OCI-M1 (cell line): ENCODE results near the gene CAV3.
"Not testable (repeated sequence)": the region's sequence is repeated elsewhere in the genome, so short reads cannot be mapped to it uniquely, and the experiment has no call there.

ENCODE experiments used
- DNase-seq: peaks from one replicate; lab custom pipeline; 2025; lab: John Stamatoyannopoulos, UW

CAV3 gene

DNA sequence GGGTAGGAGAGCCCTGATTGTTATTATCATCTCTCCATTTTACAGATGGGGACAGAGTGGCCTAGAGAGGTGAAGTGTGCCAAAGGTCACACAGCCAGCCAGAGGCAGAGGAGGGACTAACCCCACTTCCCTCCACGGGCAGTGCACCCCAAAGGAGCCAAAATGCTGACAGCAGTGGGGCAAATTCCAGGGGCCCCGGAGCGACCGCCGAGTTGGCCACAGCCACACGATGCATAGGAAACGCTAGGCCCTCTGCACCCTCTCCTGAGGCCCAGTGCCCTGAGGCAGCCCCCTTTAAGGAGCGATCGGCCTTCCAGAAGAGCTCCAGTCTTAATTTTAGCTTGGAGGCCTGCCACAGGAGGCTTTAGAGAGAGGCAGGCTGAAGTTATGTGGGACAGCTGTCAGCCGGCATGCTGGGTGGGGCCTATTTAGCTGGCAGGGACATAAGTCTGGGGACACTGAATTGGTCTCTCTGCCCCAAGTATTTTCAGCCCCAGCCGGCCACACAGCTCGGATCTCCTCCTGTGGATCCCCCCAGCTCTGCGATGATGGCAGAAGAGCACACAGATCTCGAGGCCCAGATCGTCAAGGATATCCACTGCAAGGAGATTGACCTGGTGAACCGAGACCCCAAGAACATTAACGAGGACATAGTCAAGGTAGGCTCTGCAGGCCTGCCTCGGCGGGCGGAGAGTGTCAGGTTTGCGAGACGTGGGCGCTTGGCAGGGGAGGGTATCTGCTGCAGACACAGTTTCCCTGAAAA, at the start of gene CAV3:
Gene CAV3, plus strand, starts transcription at position 471 of the 763 bp plus-strand sequence. Its CDS starts 75 bp downstream, at position 546.
- DNase-seq = no peak

DNA sequence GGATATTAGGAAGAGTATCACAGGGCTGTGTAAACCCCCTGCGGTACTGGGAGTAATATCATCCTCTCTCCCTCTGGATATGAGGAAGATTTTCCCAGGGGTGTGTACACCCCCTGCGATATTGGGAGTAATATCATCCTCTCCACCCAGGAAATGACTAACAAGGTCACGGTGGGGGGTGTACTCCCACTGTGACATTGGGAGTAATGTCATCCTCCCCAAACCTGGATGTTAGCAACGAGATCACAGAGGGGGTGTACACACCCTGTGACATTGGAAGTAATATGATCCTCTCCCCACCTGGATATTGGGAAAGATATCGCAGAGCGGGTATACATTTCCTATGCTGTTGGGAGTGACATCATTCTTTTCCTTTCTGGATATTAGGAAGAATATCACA, 48.6 kb upstream of the CAV3 start:
- not testable (repeated sequence) for DNase-seq

DNA sequence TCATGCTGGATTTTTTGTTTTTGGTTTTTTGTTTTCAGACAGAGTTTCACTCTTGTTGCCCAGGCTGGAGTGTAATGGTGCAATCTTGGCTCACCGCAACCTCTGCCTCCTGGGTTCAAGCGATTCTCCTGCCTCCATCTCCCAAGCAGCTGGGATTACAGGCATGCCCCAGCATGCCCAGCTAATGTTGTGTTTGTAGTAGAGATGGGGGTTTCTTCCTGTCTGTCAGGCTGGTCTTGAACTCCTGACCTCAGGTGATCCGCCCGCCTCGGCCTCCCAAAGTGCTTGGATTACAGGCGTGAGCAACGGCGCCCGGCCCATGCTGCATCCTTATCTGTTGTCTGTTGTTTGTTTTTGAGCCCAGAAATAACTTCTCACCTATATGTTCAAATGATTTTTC, 42.3 kb upstream of the CAV3 start:
- DNase-seq = not testable (repeated sequence)

DNA sequence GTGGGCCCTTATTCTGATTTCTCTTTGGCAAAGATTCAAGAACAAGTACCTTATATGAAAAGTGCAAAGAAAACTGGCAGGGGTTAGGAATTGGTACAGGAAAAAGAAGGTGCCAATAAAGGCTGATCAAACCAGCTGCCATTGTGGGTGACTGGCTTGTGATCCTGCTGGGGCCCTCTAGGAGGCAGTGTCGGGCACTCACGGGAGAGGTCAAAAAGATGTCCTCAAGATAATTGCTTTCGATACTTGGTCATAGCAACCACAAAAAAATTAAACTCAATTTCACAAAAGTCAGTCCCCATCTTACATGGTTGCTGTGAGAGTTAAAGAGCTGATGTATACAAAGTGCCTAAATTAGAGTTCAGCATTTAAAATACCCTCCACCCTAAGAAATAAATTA, 31.0 kb upstream of the CAV3 start:
- peak; percentile 41 for DNase-seq

DNA sequence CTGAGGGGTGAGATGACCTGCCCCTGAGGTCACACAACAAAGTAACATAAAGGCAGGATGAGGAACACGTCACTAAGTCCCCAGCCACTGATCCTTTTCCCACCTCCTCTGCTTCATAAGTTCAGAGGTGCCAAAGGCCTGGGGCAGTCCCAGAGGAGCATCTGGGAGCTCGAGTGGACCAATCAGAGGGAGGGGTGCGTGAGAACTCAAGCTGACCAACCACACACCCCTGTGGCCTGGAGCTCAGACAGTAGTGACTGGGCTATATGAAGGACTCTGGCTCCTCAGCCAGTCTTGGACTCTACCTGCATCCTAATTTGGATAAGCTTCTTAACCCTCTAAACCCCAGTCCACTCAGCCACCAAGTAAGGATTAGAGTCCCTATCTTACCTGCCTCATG, 28.0 kb upstream of the CAV3 start:
- no peak for DNase-seq

DNA sequence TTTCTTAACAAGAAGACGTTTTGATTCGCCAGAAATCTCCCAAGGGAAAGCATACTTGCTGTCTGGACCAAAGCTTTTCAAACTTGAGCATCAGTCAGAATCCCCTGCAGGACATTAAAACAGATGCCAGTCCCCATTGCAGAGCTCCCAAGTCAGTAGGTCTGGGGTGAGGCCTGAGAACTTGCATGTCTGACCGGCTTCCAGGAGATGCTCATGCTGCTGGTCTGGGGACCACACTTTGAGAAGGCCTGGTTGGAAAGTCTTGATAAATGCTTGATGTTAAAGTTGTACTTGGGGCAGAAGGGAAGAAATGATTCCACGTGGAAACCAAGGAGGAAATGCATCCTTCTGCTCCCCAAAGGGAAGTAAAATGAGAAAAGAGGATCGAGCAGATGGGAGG, 24.3 kb upstream of the CAV3 start:
- no peak for DNase-seq

DNA sequence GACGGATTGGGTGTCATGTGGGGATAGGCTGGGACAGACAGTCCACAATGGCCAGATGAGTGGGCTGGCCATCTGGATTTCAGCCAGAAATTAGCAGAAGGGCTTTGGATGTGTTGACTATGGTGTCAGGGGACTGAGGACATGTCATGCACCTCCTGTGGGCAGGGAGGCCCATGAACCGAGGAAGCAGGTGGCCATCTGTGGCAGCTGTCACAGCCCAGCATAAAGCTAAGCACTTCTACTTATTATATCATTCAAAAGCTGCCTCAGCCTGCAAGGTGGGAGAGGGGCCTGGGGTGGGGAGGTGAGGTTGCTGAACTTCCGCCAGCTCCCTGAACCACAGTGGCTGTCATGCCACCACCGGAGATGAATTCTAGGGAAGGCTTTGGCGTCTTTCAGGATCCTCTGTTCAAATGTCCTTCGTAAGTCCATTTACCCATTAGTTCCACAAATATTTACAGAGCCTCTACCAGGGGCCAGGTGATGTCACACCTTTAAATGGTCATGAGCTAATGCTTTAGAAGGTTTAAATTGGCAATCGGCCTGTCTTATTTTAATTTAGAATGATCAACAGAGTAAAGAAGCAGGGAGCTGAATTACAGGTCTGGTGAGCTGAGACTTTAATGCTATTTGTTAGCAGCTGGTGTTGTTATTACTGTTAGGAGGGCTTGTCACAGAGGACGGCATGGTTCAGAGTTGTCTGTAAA, 23.6 kb upstream of the CAV3 start:
- DNase-seq = no peak

DNA sequence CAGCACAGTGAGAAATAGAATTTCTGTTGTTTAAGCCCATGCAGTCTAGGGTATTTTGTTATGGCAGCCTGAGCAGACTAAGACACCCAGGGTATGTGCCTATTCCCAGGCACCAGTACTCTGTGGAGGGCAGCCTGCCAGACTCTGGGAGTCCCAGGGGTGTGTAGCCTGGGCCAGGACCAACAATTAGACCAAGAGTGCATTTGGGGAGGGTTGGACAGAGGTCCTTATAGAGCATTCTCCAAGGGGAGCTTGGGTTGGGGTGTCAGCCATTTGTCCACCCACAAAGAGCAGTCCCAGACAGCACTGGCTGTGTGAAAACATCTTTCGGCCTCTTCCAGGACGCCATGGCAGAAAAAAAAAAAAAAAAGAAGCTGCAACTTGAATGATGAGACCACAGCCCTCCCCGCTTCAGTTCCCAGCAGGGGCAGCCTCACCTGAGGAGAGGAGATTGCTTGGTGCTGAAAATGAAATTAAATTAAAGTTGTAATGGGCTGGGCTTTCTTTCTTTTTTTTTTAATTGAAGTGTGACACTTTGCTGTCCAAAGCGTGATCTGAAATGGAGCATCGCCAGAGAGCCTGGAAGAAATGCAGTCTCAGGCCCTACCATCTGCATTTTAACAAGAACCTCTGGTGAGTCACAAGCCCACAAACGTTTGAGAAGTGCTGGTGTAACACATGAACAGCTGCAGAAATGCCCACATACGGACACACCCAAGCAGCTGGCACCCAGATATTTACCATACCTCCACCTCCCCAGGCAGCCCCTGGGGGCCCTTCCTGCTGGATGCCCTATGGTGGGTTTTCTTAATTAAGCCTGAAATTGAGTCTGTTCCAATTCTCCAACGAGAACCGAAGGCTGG, 21.3 kb upstream of the CAV3 start:
- DNase-seq = no peak

DNA sequence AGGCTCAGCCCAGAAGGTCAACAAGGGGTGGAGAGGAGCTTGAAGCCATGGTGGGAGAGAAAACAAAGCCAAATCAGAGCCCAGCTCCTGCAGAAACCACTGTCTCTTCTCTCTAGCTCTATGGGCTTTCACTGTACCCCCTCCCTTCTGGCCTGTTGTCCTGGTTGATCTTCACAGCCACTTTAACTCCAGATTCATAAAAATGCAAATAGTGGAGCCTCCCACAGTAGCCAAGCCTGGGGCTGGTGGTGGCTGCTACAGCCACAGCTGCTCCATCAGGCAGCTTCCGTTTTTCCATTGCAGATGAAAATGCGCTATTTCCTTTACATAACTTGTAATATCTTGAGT, 20.7 kb upstream of the CAV3 start:
- no peak for DNase-seq

DNA sequence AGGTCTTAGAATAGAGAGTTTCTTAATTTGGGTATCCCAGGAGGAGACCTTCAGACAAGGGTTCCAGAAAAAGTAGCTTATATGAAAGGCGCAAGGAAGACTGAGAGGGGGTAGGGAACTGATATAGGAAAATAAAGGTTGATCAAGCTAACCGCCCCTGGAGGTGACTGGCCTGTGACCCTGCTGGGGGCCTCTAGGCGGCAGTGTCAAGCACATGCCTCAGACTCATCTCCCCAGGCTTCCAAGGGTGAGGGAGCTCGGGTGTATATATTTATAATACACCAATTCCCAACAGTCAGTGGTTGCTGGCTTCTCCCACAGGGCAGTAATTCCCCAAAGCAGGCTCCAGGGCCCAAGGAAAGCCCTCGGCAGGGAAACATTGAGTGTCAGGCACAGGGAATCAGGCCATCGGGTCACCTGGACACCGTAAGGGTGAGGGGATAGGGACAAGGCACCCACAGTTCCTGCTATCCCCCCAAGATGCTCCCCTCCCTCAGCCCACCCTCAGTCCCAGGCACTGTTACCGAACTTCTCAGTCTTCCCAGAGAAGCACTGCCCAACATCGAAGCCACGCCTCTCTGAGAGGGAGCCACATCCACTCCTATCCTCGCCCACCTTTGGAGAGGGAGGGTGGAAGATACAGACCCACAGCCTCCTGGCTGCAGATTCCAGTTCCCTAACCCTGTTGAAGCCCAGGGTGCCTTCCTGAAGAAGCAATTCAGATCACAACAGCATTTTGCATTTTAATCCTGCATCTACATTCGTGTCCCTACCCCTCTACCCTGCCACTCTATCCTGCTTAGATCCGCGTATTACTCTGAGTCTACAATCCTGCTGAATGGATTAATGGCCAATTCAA, 19.5 kb upstream of the CAV3 start:
- DNase-seq = peak; percentile 40

DNA sequence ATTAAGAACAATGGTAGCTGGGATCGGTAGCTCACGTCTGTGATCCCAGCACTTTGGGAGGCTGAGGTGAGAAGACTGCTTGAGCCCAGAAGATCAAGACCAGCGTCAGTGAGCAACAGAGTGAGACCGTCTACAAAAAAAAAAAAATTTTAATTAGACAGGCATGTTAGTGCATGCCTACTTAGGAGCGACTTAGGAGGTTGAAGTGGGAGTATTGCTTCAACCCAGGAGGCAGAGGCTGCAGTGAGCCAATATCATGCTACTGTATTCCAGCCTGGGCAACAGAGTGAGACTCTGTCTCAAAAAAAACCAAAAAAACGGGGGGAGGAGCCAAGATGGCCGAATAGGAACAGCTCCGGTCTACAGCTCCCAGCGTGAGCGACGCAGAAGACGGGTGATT, 17.8 kb upstream of the CAV3 start:
- not testable (repeated sequence) for DNase-seq

DNA sequence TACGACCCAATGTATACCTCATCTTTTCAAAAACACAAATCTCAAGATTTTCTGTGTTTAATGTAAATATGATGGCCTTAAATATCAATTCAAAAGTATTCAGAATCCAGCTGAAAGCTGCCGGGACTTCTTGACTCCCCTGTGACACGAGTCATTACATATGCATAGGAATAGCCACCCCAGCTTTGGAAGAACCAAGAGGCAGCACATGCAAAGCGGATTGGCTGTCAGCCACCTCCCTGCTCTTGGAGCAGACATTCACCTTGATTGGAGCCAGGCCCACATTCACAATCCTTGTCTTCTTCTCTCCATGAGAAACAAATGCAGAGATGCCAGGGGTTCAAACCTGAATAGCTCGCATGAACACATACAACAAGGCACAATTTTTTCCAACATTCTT, 10.8 kb upstream of the CAV3 start:
- DNase-seq = no peak

DNA sequence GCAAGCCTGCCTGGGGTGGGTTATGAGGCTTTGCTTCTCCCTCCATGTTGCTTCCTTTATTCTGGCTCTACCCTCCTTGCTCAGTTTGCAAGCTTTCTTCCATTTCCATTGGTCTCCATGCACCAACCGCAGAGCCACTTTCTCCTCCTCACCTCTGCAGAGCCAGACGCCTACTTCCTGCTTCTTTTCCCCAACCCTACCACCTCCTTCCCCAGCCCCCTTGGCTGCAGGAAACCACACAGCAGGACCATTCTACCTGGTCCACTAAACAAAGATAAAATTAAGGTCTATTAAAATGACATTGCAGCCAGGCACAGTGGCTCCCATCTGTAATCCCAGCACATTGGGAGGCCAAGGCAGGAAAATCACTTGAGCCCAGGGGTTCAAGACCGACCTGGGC, 10.0 kb upstream of the CAV3 start:
- DNase-seq = no peak

DNA sequence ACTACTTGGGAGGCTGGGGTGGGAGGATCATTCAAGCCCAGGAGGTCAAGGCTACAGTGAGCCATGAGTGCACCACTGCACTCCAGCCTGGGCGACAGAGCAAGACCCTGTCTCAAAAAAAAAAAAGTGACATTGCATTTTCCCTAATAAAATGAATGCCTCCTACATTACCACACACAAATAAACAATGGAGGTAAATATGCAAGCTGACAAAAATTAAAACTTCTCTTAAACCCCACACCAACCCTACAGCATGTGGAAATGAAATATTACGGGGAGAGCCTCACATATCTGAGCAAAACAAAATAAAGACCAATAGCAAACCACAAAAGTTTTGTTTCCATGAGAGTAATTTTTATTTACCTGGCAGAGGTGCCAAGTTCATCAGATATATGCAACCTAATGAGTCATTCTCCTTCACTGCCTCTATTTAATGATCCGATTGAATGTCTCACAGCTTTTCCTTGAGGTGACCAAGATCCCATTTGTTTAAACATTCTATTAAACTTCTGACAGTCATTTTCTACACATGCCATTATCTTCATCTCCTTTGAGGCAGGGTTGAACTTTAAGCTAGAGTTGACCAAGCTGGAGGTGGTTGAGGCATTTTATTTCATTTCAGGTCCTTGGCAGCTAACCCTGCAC, 9.4 kb upstream of the CAV3 start:
- no peak for DNase-seq

DNA sequence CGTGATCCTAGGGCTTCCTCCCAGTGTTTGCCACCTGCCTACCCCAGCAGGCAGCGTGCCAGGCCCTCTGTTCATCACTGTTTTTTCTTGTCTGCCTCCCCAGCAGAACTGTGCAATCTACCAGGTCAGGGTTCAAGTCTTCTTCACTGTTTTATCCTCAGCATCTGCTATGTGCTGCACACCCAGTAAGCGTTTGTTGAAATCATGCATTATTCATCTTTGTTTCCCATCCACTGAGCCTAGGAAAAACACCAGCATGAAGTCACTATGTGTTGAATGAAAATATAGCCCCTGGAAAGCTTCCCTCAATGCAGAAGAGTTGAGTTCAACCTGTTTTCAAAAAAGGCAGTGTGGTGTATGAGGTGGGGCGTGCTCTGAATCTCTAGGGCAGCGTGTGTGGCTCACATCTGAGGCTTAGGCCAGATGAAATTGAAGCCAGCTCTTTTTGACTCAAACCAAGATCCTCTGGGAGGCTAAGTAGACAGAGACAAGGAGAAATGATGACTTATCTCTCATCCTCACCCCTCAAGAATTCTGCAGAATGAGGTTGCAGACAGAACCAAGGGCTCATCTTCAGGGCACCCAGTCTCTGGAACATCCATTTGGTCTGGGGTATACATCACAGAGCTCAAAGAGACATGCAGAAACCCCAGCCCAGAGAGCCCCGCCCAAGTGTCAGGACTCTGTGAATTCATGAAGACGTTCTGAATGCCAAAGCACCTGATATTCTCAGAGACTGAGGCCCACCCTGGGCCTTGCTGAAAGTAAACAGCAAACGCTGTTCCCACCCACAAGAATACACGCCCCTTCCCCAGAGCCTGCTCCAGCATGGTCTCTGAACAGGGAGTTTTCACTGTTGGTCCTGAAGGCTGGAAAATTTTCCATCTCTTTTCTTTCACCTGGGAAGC, 5.7 kb upstream of the CAV3 start:
- no peak for DNase-seq

DNA sequence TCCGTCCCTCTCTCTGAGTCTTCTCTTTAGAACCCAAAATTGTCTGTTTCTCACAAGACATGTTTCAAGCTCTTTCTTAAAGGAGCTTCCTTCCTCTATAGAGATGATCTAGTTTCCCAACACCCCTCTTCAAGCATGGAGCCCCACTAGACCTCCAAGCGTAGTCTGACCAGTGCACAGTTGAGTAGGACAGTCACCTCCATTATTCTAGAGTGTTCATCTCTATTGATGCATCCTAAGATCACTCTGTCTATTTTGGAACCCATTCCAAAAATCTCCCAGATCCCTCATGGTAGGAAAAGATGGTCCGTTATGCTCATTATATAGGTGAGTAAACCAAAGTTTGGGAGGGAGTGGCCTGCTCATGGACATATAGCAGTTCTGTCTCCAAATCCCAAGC, 4.1 kb upstream of the CAV3 start:
- no peak for DNase-seq

DNA sequence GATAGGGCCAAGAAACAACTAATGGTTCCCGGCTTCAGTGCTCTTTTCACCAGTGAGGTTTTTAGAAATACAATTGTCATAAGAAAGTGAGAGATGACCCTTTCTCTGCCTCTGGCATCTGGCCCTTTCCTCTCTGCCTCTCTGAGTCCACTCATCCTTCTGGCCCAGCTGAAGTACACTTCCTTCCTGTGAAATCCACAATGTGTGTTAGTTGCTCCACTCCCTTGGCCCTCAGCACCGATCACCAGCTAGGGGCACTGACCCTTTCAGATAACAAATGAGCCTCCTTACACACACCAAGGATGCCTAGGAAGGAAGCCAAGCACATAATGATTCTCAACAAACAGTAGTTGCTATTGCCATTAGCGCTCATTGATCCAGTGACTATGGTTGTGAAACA, 2.9 kb upstream of the CAV3 start:
- DNase-seq = no peak

DNA sequence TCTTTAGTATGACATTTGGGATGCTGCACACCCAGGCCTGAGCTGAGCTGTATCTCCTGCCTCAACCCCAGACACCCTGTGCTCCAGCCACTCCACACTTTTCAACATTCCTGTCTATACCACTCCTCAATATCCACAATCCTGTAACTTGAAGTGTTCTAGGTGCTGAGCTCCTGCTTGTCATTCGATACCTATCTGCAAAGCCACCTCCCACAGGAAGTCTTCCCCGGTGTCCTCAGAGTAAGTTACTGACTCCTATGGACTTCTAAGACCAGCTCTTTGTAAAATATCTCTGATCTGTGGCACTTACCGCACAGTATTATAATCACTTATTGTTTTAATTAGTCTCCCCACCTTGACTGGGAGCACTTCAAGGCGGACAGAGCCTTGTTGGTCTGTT, 1.2 kb upstream of the CAV3 start:
- DNase-seq = no peak

DNA sequence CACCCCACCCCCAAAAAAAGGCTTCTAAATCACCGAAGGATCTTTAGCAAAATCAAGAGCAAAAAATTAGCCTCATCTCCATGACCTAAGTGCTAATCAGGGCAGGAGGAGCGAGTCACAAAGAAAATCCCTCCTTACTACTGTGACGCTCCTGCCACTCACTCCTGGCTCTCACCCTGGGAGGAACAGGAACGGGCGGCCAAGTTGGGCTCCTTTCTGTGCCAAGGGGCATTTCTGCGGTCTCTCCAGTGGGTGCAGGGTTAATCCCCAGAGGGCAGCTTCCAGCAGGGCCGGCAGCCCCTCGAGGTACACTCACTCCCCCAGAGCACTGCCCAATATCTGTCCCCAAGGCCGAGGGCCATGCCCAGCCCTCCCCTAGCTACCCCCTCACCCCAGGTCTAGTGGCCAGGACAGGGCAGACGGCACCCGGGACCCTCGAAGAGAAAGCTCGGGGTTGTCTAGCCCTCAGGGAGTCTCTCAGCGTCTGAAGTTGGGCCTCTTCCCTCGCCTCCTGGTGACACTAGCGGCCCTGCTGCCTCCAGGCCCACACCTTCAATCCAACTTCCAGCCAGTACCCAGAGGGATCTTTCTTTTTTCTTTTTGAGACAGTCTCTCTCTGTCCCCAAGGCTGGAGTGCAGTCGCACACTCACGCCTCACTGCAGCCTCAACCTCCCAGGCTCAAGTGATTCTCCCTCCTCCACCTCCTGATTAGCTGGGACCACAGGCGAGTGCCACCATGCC, 706 bp downstream of the CAV3 start:
- no peak for DNase-seq

DNA sequence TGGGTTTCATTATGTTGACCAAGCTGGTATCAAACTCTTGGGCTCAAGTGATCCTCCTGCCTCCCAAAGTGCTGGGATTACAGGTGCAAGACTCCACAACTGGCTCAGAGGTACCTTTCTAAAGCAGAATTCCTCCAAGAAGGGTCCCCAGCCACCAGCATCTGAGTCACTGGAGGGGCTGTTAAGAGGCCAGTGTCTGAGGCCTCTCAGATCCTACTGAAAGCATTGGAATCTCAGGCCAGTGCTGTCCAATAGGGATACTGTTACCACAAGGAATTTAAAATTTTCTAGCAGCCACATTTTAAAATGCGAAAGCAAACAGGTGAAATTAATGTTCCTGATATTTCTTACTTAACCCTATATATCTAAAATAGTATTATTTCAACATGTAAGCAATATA, 1.3 kb downstream of the CAV3 start:
- DNase-seq = no peak
